ENCODE measurements around the gene RNF223. TPM values are rescaled to one million over a fixed set of nuclear protein-coding genes. Genes with fewer than 3 reads are reported as not detected.
A peak's percentile ranks its signal among the peaks of the same experiment; 100 is the strongest.

Gene RNF223
- total and polyA plus RNA-seq, 11 donors: not detected

DNA sequence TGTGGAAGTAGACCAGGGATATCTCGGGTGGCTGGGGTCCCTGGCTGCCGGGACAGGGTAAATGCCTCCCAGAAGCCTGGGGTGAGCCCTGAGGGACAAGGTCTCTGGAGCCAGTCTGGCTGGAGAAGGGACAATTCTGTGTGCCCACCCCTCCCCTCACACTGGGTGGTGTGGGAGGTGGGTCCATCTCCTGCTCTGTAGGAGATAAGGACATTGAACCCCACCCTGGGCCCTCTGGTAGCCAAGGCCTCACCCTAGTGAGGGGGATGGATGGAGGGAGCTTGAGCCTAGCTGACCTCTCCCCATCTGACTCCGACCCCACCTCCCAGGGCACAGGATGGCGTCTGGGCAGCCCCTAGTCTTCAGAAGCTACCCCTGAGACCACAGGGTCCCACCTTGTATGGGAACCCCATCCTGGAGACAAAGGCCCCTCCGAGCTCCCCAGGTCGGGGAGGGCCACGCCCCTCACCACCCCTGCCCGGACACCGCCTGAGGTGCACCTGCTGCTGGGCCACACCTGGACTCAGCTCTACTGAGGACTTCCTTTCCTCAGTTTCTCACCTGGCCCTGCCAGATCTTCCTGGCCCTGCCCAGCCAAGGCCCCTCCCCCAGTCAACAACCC is 49.8 kb downstream of the RNF223 start:
- DNase-seq: no peak
- TF ChIP-seq, protein P1, sequence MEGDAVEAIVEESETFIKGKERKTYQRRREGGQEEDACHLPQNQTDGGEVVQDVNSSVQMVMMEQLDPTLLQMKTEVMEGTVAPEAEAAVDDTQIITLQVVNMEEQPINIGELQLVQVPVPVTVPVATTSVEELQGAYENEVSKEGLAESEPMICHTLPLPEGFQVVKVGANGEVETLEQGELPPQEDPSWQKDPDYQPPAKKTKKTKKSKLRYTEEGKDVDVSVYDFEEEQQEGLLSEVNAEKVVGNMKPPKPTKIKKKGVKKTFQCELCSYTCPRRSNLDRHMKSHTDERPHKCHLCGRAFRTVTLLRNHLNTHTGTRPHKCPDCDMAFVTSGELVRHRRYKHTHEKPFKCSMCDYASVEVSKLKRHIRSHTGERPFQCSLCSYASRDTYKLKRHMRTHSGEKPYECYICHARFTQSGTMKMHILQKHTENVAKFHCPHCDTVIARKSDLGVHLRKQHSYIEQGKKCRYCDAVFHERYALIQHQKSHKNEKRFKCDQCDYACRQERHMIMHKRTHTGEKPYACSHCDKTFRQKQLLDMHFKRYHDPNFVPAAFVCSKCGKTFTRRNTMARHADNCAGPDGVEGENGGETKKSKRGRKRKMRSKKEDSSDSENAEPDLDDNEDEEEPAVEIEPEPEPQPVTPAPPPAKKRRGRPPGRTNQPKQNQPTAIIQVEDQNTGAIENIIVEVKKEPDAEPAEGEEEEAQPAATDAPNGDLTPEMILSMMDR (IDR thresholded peaks at IDR 0.05): no peak
- TF ChIP-seq POLR2A (IDR thresholded peaks at IDR 0.05): no peak
- ATAC-seq: no peak
- peak overlapping the region in 3 of 12 donors; percentile 6 to 73 (median 13) for H3K27ac ChIP-seq
- H3K27me3 ChIP-seq: peaks cover 0 to 10% (median 0%) of the 10 kb centered on the region in 9 donors
- 90 to 96% (median 93%) methylated on average over 7 to 9 of the region's 9 CpGs for WGBS, 4 donors
- H3K4me1 ChIP-seq: peaks cover 0 to 60% (median 35%) of the 10 kb centered on the region in 12 donors
- intact Hi-C loops (cut with DNase I): loop anchor here in 3 of 10 donors (5.0 kb wide), 1 partner anchor 38 kb away; no protein-coding TSS in a partner anchor
- H3K9me3 ChIP-seq: no peaks in the 10 kb centered on the region
- H3K4me3 ChIP-seq: peak overlapping the region in 1 of 12 donors; percentile 0
- H3K36me3 ChIP-seq: no peaks in the 10 kb centered on the region

DNA sequence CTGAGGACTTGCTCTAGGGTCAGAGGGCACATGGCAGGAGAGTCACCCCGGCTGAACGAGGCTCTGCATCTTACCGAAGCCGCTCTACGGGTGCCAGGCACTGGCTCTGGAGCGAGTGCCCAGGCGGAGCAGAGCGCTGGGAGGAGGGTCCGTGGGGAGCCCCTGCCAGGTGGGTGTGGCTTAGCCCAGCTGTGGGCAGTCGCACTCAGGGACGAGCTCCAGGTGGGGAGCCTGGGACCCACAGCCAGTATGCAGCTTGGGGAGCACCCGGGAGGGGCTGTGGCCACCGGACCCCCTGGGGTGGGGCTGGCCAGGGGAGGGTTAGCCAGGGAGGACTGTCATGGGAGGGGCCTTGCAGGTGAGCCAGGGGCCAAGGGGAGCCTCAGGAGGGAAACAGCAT is 50.4 kb downstream of the RNF223 start:
- H3K27me3 ChIP-seq: peaks cover 0 to 10% (median 0%) of the 10 kb centered on the region in 9 donors
- H3K9me3 ChIP-seq: no peaks in the 10 kb centered on the region
- WGBS, 4 donors: 76 to 85% (median 77%) methylated on average over 13 of the region's 13 CpGs
- H3K4me1 ChIP-seq: peaks cover 0 to 63% (median 37%) of the 10 kb centered on the region in 12 donors
- H3K36me3 ChIP-seq: no peaks in the 10 kb centered on the region
- intact Hi-C loops (cut with DNase I): loop anchor here in 3 of 10 donors (5.0 kb wide), 1 partner anchor 39 kb away; no protein-coding TSS in a partner anchor
- TF ChIP-seq POLR2A (IDR thresholded peaks at IDR 0.05): no peak
- TF ChIP-seq, protein P1 (IDR thresholded peaks at IDR 0.05): no peak
- ATAC-seq (no peak), DNase-seq (no peak)
- H3K27ac ChIP-seq: no peak overlapping the region
- no peak overlapping the region for H3K4me3 ChIP-seq

DNA sequence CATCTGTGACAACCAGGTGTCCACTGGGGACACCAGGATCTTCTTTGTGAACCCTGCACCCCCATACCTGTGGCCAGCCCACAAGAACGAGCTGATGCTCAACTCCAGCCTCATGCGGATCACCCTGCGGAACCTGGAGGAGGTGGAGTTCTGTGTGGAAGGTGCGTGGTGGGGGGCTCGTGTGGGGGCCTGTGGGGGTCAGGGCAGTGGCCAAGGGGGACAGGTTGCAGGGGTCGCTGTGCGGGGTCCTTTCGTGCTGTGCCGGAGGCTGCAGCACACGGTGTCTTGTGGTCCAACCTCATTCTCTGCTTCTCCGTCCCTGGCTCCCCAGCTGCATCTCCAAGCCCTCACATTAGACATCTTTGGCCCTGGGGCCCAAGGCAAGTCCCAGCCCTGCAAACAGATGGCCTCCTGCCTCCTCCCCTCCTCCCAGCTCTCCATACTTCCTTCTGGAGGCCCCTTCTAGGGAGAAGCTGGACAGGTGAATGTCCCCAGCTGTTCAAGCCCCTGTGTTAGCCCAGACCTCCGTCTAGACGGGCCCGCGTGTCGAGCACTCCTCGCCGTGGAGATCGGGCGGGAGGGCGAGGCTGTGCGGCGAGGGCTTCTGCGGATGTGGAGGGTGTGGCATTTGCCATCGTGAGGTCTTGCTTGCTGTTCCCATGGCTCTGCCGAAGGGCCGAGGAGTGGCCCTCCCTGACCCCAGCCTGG is 51.6 kb downstream of the RNF223 start:
- TF ChIP-seq, protein P1 (IDR thresholded peaks at IDR 0.05): no peak
- TF ChIP-seq POLR2A (IDR thresholded peaks at IDR 0.05): no peak
- H3K36me3 ChIP-seq: no peaks in the 10 kb centered on the region
- ATAC-seq: no peak
- no peaks in the 10 kb centered on the region for H3K9me3 ChIP-seq
- peaks cover 0 to 10% (median 0%) of the 10 kb centered on the region in 9 donors for H3K27me3 ChIP-seq
- no peak for DNase-seq
- intact Hi-C loops (cut with DNase I): loop anchor here in 3 of 10 donors (5.0 kb wide), 1 partner anchor 40 kb away; no protein-coding TSS in a partner anchor
- no peak overlapping the region for H3K4me3 ChIP-seq
- peaks cover 0 to 63% (median 37%) of the 10 kb centered on the region in 12 donors for H3K4me1 ChIP-seq
- no peak overlapping the region for H3K27ac ChIP-seq
- whole genome bisulfite sequencing, 4 donors: 75 to 94% (median 78%) methylated on average over 18 to 27 of the region's 27 CpGs

DNA sequence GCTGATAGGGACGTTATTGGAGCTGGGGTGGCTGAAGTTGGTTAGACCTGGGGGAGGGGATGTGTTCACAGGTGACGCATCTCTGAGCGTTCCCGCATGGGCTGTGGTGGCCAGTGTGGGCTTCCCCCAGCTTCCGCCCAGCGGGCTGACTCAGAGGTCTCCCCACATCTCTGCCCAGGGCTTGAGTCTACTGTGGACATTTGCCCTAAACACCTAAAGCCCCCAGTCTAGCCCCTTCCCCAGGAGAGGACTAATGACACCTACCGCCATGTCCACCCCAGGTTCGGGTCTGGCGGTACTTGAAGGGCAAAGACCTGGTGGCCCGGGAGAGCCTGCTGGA is 52.2 kb downstream of the RNF223 start:
- DNase-seq: no peak
- ATAC-seq: no peak
- H3K9me3 ChIP-seq: no peaks in the 10 kb centered on the region
- no peak for TF ChIP-seq POLR2A (IDR thresholded peaks at IDR 0.05)
- TF ChIP-seq, protein P1 (IDR thresholded peaks at IDR 0.05): no peak
- H3K4me3 ChIP-seq: peak overlapping the region in 1 of 12 donors; percentile 89
- peaks cover 0 to 60% (median 37%) of the 10 kb centered on the region in 12 donors for H3K4me1 ChIP-seq
- H3K36me3 ChIP-seq: no peaks in the 10 kb centered on the region
- WGBS, 4 donors: 92 to 95% (median 93%) methylated on average over 2 to 10 of the region's 10 CpGs; no CpG with 5 or more reads in 1 of the 4 donors
- H3K27ac ChIP-seq: no peak overlapping the region
- intact Hi-C loops (cut with DNase I): loop anchor here in 3 of 10 donors (5.0 kb wide), 1 partner anchor 40 kb away; no protein-coding TSS in a partner anchor
- H3K27me3 ChIP-seq: peaks cover 0 to 10% (median 0%) of the 10 kb centered on the region in 9 donors
